Measurements from ENCODE around the gene UVSSA.
"Not testable (repeated sequence)": the region's sequence is repeated elsewhere in the genome, so short reads cannot be mapped to it uniquely, and the experiment has no call there.

Gene UVSSA

DNA sequence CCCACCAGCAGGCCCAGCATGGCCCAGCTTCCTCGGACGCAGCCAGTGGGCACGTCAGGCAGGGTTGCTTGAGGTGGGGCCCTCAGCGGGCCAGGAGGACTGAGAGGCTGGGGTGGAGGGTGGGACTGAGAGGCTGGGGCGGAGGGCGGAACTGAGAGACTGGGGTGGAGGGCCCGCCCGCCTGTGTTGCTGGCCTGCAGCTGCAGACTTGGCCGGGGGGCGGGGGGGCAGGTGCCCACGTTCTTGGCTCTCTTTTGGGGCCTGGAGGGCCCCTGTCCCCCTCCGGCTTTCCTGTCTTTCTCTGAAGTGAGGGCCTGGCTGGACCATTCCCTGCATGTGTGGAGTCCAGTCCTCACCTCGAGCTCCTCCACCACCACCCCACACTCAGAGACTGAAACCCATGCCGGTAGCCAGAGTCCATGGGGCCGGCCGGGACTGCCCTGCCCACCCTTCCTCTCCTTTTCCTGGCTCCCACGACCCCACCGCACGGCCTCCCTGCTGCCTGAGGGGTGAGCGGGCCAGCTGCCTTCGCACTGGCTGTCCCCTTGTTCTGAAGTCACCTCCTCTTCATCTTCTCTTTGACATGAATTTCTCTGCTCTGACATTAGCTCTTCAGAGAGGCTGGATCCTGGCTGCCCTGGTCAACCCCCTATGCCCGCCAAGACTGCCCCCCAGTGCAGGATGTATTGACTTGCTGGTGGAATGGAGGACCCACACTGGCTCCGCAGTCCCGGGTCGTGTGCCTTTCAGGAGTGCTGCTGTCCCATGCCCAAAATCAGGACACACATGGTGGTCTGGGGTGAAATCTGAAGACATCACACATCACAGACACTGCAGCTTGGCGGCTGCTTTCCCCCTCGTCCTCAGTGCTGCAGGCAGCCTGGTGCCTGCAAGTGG, 69.3 kb downstream of the UVSSA start:
- Histone ChIP-seq H3K9ac (ENCODE audit: insufficient read length) (no peak overlapping the region), H3K36me3 (ENCODE audit: insufficient read depth, low read length) (no peaks in the 10 kb centered on the region), H3K4me3 (no peak overlapping the region), H3K9me3 (ENCODE audit: low read depth, low read length) (no peaks in the 10 kb centered on the region), H3K27ac (no peak overlapping the region)
- DNase-seq (ENCODE audit: low read depth, low spot score) = no peak
- no peak for TF ChIP-seq EZH2 (IDR thresholded peaks at IDR 0.05)
- no peak for TF ChIP-seq FOXP2 (optimal IDR thresholded peaks at IDR 0.05; ENCODE audit: control extremely low read depth, extremely low read length, insufficient read depth)
- no peak for TF ChIP-seq POLR2AphosphoS5 (IDR thresholded peaks at IDR 0.05; ENCODE audit: borderline replicate concordance, low read depth, low read length)

DNA sequence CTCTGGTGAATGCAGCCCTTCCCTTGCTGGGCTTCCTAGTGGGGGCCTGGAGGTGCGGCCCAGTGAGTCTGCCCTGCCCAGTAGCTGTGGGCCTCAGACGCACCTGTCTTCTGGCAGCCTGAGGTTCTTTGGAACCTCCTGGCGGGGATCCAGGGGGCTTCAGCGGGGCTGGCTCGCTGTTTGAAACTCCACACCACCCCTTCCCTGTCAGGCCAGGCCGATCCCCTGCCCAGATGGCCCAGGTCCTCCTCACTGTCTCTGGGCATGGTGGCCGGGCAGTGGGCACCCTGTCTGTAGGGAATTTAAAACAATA, 69.9 kb downstream of the UVSSA start:
- no peak for TF ChIP-seq EZH2 (IDR thresholded peaks at IDR 0.05)
- no peak for TF ChIP-seq POLR2AphosphoS5 (IDR thresholded peaks at IDR 0.05; ENCODE audit: borderline replicate concordance, low read depth, low read length)
- no peak for TF ChIP-seq FOXP2 (optimal IDR thresholded peaks at IDR 0.05; ENCODE audit: control extremely low read depth, extremely low read length, insufficient read depth)
- Histone ChIP-seq H3K27ac (no peak overlapping the region), H3K9ac (ENCODE audit: insufficient read length) (no peak overlapping the region), H3K36me3 (ENCODE audit: insufficient read depth, low read length) (no peaks in the 10 kb centered on the region), H3K9me3 (ENCODE audit: low read depth, low read length) (no peaks in the 10 kb centered on the region), H3K4me3 (no peak overlapping the region)
- no peak for DNase-seq (ENCODE audit: low read depth, low spot score)

DNA sequence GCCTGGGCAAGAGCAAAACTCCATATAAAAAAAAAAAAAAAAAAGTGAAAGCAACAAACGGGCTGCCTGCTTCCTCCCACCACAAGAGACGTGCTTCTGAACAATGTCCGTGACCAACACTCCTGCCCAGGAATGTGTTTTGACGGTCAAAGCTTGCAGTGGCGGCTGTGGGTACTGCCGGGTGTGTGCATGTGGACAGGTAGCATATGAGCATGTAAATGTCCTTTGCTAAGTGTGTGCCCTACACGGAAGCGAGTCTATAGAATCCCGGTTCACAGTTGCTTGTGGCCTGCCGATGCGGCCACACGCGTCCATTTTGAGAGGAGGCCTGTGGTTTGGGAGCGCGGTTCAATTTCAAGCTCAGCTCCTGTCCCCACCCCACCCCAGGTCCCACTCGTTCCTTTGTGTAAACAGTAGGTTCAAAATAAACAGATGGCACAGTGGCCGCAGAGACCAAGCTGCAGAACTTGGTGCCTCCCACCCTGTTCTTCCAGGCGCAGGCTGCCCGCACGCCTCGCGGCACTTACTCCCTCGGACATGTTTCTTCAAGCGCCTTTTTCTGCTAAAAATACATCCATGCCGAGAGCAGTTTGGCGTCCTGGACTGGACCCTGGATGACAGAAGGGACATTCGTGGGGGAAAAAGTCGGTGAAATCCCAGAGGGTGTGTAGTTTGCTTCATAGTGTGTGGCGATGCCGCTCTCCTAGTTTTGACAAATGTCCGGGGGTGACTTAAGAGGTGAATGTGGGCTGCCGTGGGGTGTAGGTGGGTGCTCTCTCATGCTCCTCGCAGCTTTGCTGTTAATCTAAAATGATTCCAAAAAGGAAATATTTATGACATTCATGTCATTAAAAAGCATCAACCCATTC, 70.7 kb downstream of the UVSSA start:
- DNase-seq (ENCODE audit: low read depth, low spot score) = no peak
- TF ChIP-seq FOXP2 (optimal IDR thresholded peaks at IDR 0.05; ENCODE audit: control extremely low read depth, extremely low read length, insufficient read depth) (no peak), EZH2 (IDR thresholded peaks at IDR 0.05) (no peak)

DNA sequence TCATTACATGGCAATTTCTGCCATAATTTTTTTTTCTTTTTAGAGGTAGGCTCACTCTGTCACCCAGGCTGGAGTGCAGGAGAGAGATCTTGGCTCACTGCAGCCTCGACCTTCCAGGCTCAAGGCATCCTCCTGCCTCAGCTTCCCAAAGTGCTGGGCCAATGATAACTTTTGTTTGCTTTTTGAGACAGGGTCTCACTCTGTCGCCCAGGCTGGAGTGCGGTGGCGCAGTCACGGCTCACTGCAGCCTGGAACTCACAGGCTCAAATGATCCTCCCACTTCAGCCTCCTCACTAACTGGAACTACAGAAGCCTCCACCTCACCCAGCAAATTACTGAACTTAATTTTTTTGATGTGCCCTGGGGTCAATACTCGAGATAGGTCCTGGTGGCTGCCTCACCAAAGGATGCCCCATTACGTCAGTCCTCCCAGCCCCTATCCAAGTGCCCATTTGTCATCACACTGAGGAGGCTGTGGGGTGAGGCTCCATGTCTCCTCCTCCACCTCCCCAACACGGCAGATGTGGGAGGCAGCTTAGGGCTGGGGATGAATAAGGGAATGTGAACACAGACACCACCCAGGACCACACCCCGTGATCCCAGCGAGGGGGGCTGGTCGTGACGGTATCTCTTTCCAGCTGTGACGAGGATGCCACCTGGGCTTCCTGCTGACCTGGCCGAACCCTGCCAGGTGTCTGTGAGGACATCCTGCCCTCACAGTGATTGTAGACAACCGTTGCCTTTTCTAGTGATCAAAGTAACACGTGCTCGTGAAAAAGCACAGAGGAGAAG, 71.7 kb downstream of the UVSSA start:
- no peak for DNase-seq (ENCODE audit: low read depth, low spot score)
- Histone ChIP-seq H3K27ac (no peak overlapping the region), H3K9ac (ENCODE audit: insufficient read length) (no peak overlapping the region), H3K9me3 (ENCODE audit: low read depth, low read length) (no peaks in the 10 kb centered on the region), H3K36me3 (ENCODE audit: insufficient read depth, low read length) (no peaks in the 10 kb centered on the region), H3K4me3 (no peak overlapping the region)
- no peak for TF ChIP-seq POLR2AphosphoS5 (IDR thresholded peaks at IDR 0.05; ENCODE audit: borderline replicate concordance, low read depth, low read length)
- TF ChIP-seq EZH2 (IDR thresholded peaks at IDR 0.05) = no peak
- TF ChIP-seq FOXP2 (optimal IDR thresholded peaks at IDR 0.05; ENCODE audit: control extremely low read depth, extremely low read length, insufficient read depth) = no peak

More for the DNA sequence above, 70.7 kb downstream of the UVSSA start:
- no peaks in the 10 kb centered on the region for H3K36me3 ChIP-seq (ENCODE audit: insufficient read depth, low read length)
- H3K4me3 ChIP-seq = no peak overlapping the region
- no peaks in the 10 kb centered on the region for H3K9me3 ChIP-seq (ENCODE audit: low read depth, low read length)
- H3K27ac ChIP-seq = no peak overlapping the region
- no peak overlapping the region for H3K9ac ChIP-seq (ENCODE audit: insufficient read length)

DNA sequence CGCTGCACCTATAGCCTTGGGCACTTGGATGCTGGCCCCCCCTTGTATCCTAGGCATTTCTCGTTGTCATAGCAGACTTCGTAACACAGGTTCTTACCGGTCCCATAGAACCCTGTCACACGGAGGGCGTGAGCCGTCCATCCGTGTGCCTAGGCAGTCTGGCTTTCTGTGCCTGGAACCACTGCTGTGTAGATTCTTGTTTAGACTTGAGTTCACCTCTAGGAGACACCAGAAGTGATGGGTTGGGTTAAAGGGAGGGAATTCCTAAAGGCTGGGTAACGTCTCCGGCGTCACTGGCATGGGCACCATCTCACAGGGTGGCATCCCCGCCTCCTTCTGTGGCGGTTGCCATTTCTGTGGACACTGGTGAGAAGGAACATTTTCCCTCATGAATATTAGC, 72.7 kb downstream of the UVSSA start:
- no peak for DNase-seq (ENCODE audit: low read depth, low spot score)
- TF ChIP-seq EZH2 (IDR thresholded peaks at IDR 0.05) (no peak), POLR2AphosphoS5 (IDR thresholded peaks at IDR 0.05; ENCODE audit: borderline replicate concordance, low read depth, low read length) (no peak), FOXP2 (optimal IDR thresholded peaks at IDR 0.05; ENCODE audit: control extremely low read depth, extremely low read length, insufficient read depth) (no peak)
- Histone ChIP-seq H3K9ac (ENCODE audit: insufficient read length) (no peak overlapping the region), H3K36me3 (ENCODE audit: insufficient read depth, low read length) (no peaks in the 10 kb centered on the region), H3K4me3 (no peak overlapping the region), H3K27ac (no peak overlapping the region), H3K9me3 (ENCODE audit: low read depth, low read length) (no peaks in the 10 kb centered on the region)

DNA sequence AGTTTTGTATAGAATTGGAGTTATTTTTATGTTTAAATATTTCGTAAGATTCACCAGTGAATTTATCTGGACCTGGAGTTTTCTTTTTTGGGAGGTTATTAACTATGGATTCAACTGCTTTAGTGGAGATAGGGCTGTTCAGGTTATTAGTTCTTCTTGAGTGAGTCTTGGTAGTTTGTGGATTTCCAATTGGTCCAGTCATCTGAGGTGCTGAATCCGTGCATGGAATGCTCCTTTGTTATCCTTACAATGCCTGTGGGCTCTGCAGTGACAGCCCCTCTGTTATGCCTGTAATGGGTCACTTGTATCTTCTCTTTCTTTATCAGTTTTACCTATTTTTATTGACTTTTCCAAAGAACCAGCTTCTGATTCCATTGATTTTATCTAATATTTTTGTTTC, 74.6 kb downstream of the UVSSA start:
- Histone ChIP-seq H3K36me3 (ENCODE audit: insufficient read depth, low read length) (no peaks in the 10 kb centered on the region), H3K27ac (no peak overlapping the region), H3K9ac (ENCODE audit: insufficient read length) (no peak overlapping the region), H3K4me3 (no peak overlapping the region), H3K9me3 (ENCODE audit: low read depth, low read length) (no peaks in the 10 kb centered on the region)
- TF ChIP-seq FOXP2 (optimal IDR thresholded peaks at IDR 0.05; ENCODE audit: control extremely low read depth, extremely low read length, insufficient read depth) (no peak), EZH2 (IDR thresholded peaks at IDR 0.05) (no peak), POLR2AphosphoS5 (IDR thresholded peaks at IDR 0.05; ENCODE audit: borderline replicate concordance, low read depth, low read length) (no peak)
- no peak for DNase-seq (ENCODE audit: low read depth, low spot score)

DNA sequence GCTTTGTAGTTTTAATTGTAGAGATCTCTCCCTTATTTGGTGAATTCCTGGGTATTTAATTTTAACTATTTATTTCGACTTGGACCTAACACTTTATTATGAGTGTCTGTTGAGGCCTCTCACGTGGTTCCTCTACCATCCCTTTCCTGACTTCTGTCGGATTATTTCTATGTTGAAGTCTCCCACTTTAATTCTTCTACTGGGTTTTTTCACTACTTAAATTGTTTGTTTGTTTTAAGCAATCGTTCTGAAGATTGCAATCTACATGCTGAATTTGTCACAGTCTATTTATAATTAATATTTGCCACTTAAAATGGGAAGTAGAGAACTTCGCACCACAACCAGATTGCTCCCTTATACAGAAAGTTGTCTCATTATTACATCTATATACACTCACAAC, 80.0 kb downstream of the UVSSA start:
- Histone ChIP-seq H3K36me3 (ENCODE audit: insufficient read depth, low read length) (no peaks in the 10 kb centered on the region), H3K9ac (ENCODE audit: insufficient read length) (no peak overlapping the region), H3K4me3 (no peak overlapping the region), H3K27ac (no peak overlapping the region), H3K9me3 (ENCODE audit: low read depth, low read length) (no peaks in the 10 kb centered on the region)
- no peak for DNase-seq (ENCODE audit: low read depth, low spot score)
- no peak for TF ChIP-seq FOXP2 (optimal IDR thresholded peaks at IDR 0.05; ENCODE audit: control extremely low read depth, extremely low read length, insufficient read depth)
- TF ChIP-seq POLR2AphosphoS5 (IDR thresholded peaks at IDR 0.05; ENCODE audit: borderline replicate concordance, low read depth, low read length) = no peak
- no peak for TF ChIP-seq EZH2 (IDR thresholded peaks at IDR 0.05)

DNA sequence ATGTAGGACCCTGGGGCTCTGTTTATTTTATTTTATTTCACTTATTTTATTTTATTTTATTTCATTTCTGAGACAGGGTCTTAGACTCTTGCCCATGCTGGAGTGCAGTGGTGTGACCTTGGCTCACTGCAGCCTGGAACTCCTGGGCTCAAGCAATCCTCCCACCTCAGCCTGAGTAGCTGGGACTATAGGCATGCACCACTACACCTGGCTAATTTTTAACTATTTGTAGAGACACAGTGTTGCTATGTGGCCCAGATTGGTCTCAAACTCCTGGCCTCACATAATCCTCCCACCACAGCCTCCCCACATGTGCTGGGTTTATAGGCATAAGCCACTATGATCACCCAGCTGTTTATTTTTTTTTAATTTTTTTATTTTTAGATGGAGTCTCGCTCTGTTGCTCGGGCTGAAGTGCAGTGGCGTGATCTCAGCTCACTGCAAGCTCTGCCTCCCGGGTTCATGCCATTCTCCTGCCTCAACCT, 96.7 kb downstream of the UVSSA start:
- H3K9ac ChIP-seq (ENCODE audit: insufficient read length); H3K27ac ChIP-seq; DNase-seq (ENCODE audit: low read depth, low spot score); H3K36me3 ChIP-seq (ENCODE audit: insufficient read depth, low read length); H3K9me3 ChIP-seq (ENCODE audit: low read depth, low read length); H3K4me3 ChIP-seq: not testable (repeated sequence)
